Measurements from ENCODE around the gene MYPOP.

The MYPOP gene

GRCh38 chr19:45863840-45864628, 38.4 kb downstream of the MYPOP start, which contains the start of gene FOXA3:
FOXA3 (plus strand) TSS chr19:45864326; CDS start chr19:45864457, 131 bp downstream.
- peaks cover 9% of the 10 kb centered on the region for H3K4me1 Mint-ChIP-seq
- peak within 1 kb of the TSS; percentile 93 to 97 (median 93) for H3K4me3 Mint-ChIP-seq
- no peaks in the 10 kb centered on the region for H3K9me3 Mint-ChIP-seq
- H3K27ac Mint-ChIP-seq = peak within 1 kb of the TSS; percentile 84 to 96 (median 94)
- TF ChIP-seq CTCF (IDR thresholded peaks at IDR 0.05; ENCODE audit: unreplicated experiment in 3 of 3) = peak; percentile 47 to 61 (median 53)
- peaks cover 60% of the 10 kb centered on the region for H3K27me3 Mint-ChIP-seq (ENCODE audit: low read depth)
- peaks cover 6% of the 10 kb centered on the region for H3K36me3 Mint-ChIP-seq (ENCODE audit: low read depth)

GRCh38 chr19:45863335-45863839, 39.0 kb downstream of the MYPOP start:
- no peak for TF ChIP-seq CTCF (IDR thresholded peaks at IDR 0.05; ENCODE audit: unreplicated experiment in 3 of 3)
- Mint-ChIP-seq H3K27me3 (ENCODE audit: low read depth) (peaks cover 60% of the 10 kb centered on the region), H3K4me3 (peak overlapping the region; percentile 93 to 97 (median 93)), H3K27ac (peak overlapping the region; percentile 84 to 96 (median 94)), H3K4me1 (peaks cover 9% of the 10 kb centered on the region), H3K36me3 (ENCODE audit: low read depth) (peaks cover 12% of the 10 kb centered on the region), H3K9me3 (no peaks in the 10 kb centered on the region)

GRCh38 chr19:45862564-45863334, 39.7 kb downstream of the MYPOP start, which contains the start of gene SYMPK:
SYMPK (minus strand) TSS chr19:45863147; CDS start chr19:45854495, 8,652 bp downstream.
- H3K36me3 Mint-ChIP-seq (ENCODE audit: low read depth) = peaks cover 17% of the 10 kb centered on the region
- H3K27ac Mint-ChIP-seq = peak within 1 kb of the TSS; percentile 84 to 96 (median 94)
- peaks cover 9% of the 10 kb centered on the region for H3K4me1 Mint-ChIP-seq
- H3K9me3 Mint-ChIP-seq = no peaks in the 10 kb centered on the region
- H3K4me3 Mint-ChIP-seq = peak within 1 kb of the TSS; percentile 93 to 97 (median 93)
- no peak for TF ChIP-seq CTCF (IDR thresholded peaks at IDR 0.05; ENCODE audit: unreplicated experiment in 3 of 3)
- H3K27me3 Mint-ChIP-seq (ENCODE audit: low read depth) = peaks cover 55% of the 10 kb centered on the region

GRCh38 chr19:45862271-45862563, 40.2 kb downstream of the MYPOP start:
- no peak for TF ChIP-seq CTCF (IDR thresholded peaks at IDR 0.05; ENCODE audit: unreplicated experiment in 3 of 3)
- no peaks in the 10 kb centered on the region for H3K9me3 Mint-ChIP-seq
- H3K4me1 Mint-ChIP-seq = peaks cover 9% of the 10 kb centered on the region

GRCh38 chr19:45860359-45861259, 41.8 kb downstream of the MYPOP start:
- Mint-ChIP-seq H3K4me3 (peak overlapping the region; percentile 66 to 93 (median 75)), H3K27me3 (ENCODE audit: low read depth) (peaks cover 33% of the 10 kb centered on the region), H3K9me3 (no peaks in the 10 kb centered on the region), H3K27ac (no peak overlapping the region), H3K36me3 (ENCODE audit: low read depth) (peaks cover 21% of the 10 kb centered on the region), H3K4me1 (peaks cover 9% of the 10 kb centered on the region)
- TF ChIP-seq CTCF (IDR thresholded peaks at IDR 0.05; ENCODE audit: unreplicated experiment in 3 of 3) = no peak

More at GRCh38 chr19:45862271-45862563, 40.2 kb downstream of the MYPOP start:
- Mint-ChIP-seq H3K27me3 (ENCODE audit: low read depth) (peaks cover 49% of the 10 kb centered on the region), H3K27ac (peak overlapping the region; percentile 84 to 96 (median 94)), H3K4me3 (peak overlapping the region; percentile 93 to 97 (median 93)), H3K36me3 (ENCODE audit: low read depth) (peaks cover 17% of the 10 kb centered on the region)
